SK-N-SH treated with all-trans-retinoic acid at 6 μM for 48 hours (cell line): Measurements from ENCODE around the gene JAKMIP1.

ENCODE experiments used
- ATAC-seq: fragments of 200-7000 bp; cut with Tn5 transposase; 3 replicates; pipeline ENCODE4 v1.9.1; 2020; ENCODE audit warnings: mild to moderate bottlenecking, moderate library complexity
- ARNTL ChIP-seq: fragments of 450-650 bp; formaldehyde crosslinking; IDR thresholded peaks from 2 replicates; pipeline ENCODE4 v1.5.0; 2020; ENCODE audit warnings: low read depth, mild to moderate bottlenecking, moderate library complexity, borderline replicate concordance
- BACH2 ChIP-seq: fragments of 250-450 bp; sonication (Bioruptor Pico); IDR thresholded peaks from 2 replicates; pipeline ENCODE4 v1.9.0; 2021; ENCODE audit warnings: mild to moderate bottlenecking, borderline replicate concordance
- CREB5 ChIP-seq: fragments of 250-450 bp; sonication (Bioruptor Pico); IDR thresholded peaks from 2 replicates; pipeline ENCODE4 v1.5.1; 2020; ENCODE audit warnings: low read depth, mild to moderate bottlenecking, moderate library complexity
- CSDC2 ChIP-seq: fragments of 250-450 bp; sonication (Bioruptor Pico); IDR thresholded peaks from 2 replicates; pipeline ENCODE4 v1.5.0; 2020; ENCODE audit warnings: mild to moderate bottlenecking, moderate library complexity
- CSRNP3 ChIP-seq: fragments of 250-450 bp; sonication (Bioruptor Pico); IDR thresholded peaks from 2 replicates; pipeline ENCODE4 v1.5.1; 2021; ENCODE audit warnings: mild to moderate bottlenecking, moderate library complexity
- ESRRG ChIP-seq: fragments of 250-450 bp; sonication (Bioruptor Pico); IDR thresholded peaks from 2 replicates; pipeline ENCODE4 v1.6.1; 2021; ENCODE audit warnings: mild to moderate bottlenecking
- GLIS3 ChIP-seq: fragments of 250-450 bp; sonication (Bioruptor Pico); IDR thresholded peaks from 2 replicates; pipeline ENCODE4 v1.5.0; 2020; ENCODE audit warnings: mild to moderate bottlenecking, moderate library complexity
- ISL1 ChIP-seq: fragments of 250-450 bp; sonication (Bioruptor Pico); IDR thresholded peaks from 2 replicates; pipeline ENCODE4 v2.1.2; 2022; ENCODE audit warnings: mild to moderate bottlenecking, moderate library complexity
- OSR1 ChIP-seq: fragments of 250-450 bp; sonication (Bioruptor Pico); IDR thresholded peaks from 2 replicates; pipeline ENCODE4 v1.8.0; 2022; ENCODE audit warnings: moderate library complexity, mild to moderate bottlenecking, inconsistent platforms
- PATZ1 ChIP-seq: fragments of 250-450 bp; sonication (Bioruptor Pico); IDR thresholded peaks from 2 replicates; pipeline ENCODE4 v1.8.0; 2020; ENCODE audit warnings: mild to moderate bottlenecking, moderate library complexity, borderline replicate concordance
- POU6F1 ChIP-seq: fragments of 250-450 bp; sonication (Bioruptor Pico); IDR thresholded peaks from 2 replicates; pipeline ENCODE4 v1.8.0; 2021; ENCODE audit warnings: low read depth, mild to moderate bottlenecking, moderate library complexity, borderline replicate concordance
- PPARA ChIP-seq: fragments of 250-450 bp; sonication (Bioruptor Pico); IDR thresholded peaks from 2 replicates; pipeline ENCODE4 v1.5.0; 2020; ENCODE audit warnings: mild to moderate bottlenecking, borderline replicate concordance
- RARB ChIP-seq: fragments of 250-450 bp; sonication (Bioruptor Pico); IDR thresholded peaks from 2 replicates; pipeline ENCODE4 v1.8.0; 2021; ENCODE audit warnings: mild to moderate bottlenecking, moderate library complexity
- TCF4 ChIP-seq: fragments of 250-450 bp; sonication (Bioruptor Pico); IDR thresholded peaks from 2 replicates; pipeline ENCODE4 v1.8.0; 2021; ENCODE audit warnings: mild to moderate bottlenecking, moderate library complexity, borderline replicate concordance
- TOX ChIP-seq: fragments of 250-450 bp; sonication (Bioruptor Pico); IDR thresholded peaks from 2 replicates; pipeline ENCODE4 v1.8.0; 2021; ENCODE audit warnings: mild to moderate bottlenecking, moderate library complexity, borderline replicate concordance
- TSHZ2 ChIP-seq: fragments of 250-450 bp; sonication (Bioruptor Pico); IDR thresholded peaks from 2 replicates; pipeline ENCODE4 v1.5.0; 2020; ENCODE audit warnings: mild to moderate bottlenecking, moderate library complexity
- ZC3H10 ChIP-seq: fragments of 250-450 bp; sonication (Bioruptor Pico); IDR thresholded peaks from 2 replicates; pipeline ENCODE4 v1.5.1; 2021; ENCODE audit warnings: mild to moderate bottlenecking, moderate library complexity
- ZFP3 ChIP-seq: fragments of 250-450 bp; sonication (Bioruptor Pico); IDR thresholded peaks from 2 replicates; pipeline ENCODE4 v1.5.0; 2020; ENCODE audit warnings: mild to moderate bottlenecking, moderate library complexity
- ZFP30 ChIP-seq: fragments of 450-650 bp; formaldehyde crosslinking; IDR thresholded peaks from 2 replicates; pipeline ENCODE4 v1.5.0; 2022; ENCODE audit warnings: mild to moderate bottlenecking, moderate library complexity
- ZNF565 ChIP-seq: fragments of 450-650 bp; formaldehyde crosslinking; conservative IDR thresholded peaks from 2 replicates; pipeline ENCODE4 v1.5.0; 2020; ENCODE audit warnings: low read depth, mild to moderate bottlenecking, moderate library complexity
- ZNF70 ChIP-seq: fragments of 450-650 bp; formaldehyde crosslinking; IDR thresholded peaks from 2 replicates; pipeline ENCODE4 v1.5.0; 2020; ENCODE audit warnings: mild to moderate bottlenecking, moderate library complexity
- ZNF8 ChIP-seq: fragments of 450-650 bp; formaldehyde crosslinking; IDR thresholded peaks from 2 replicates; pipeline ENCODE4 v1.5.0; 2020; ENCODE audit warnings: mild to moderate bottlenecking, moderate library complexity

The JAKMIP1 gene

GRCh38 chr4:6233929-6234328 lies 33.6 kb upstream of the JAKMIP1 start:
- no peak for ATAC-seq
- TF ChIP-seq ZNF70 (no peak), RARB (no peak), TCF4 (no peak), ZFP3 (no peak), PATZ1 (CRISPR knock-in tag) (no peak), PPARA (CRISPR knock-in tag) (no peak), GLIS3 (CRISPR knock-in tag) (no peak), ZNF565 (no peak), ISL1 (CRISPR knock-in tag) (no peak), ESRRG (CRISPR knock-in tag) (no peak), ZC3H10 (CRISPR knock-in tag) (no peak), CSDC2 (CRISPR knock-in tag) (no peak), BACH2 (no peak), ZNF8 (CRISPR knock-in tag) (no peak), ARNTL (CRISPR knock-in tag) (no peak), CREB5 (CRISPR knock-in tag) (no peak), CSRNP3 (CRISPR knock-in tag) (no peak), TOX (CRISPR knock-in tag) (no peak), TSHZ2 (no peak), OSR1 (CRISPR knock-in tag) (no peak)

- no peak for ATAC-seq
- no peak for TF ChIP-seq ZNF565
- no peak for TF ChIP-seq ESRRG (CRISPR knock-in tag)
- TF ChIP-seq RARB, result no peak
- TF ChIP-seq ZNF70, result no peak
- no peak for TF ChIP-seq POU6F1
- TF ChIP-seq ZC3H10 (CRISPR knock-in tag), result no peak
- no peak for TF ChIP-seq CSDC2 (CRISPR knock-in tag)
These were observed 32.8 kb upstream of the JAKMIP1 start for GRCh38 chr4:6232836-6233785.

GRCh38 chr4:6231663-6232165 lies 31.4 kb upstream of the JAKMIP1 start:
- no peak for ATAC-seq
- TF ChIP-seq PPARA (CRISPR knock-in tag) (no peak), ZFP30 (CRISPR knock-in tag) (no peak), RARB (no peak), BACH2 (no peak), CREB5 (CRISPR knock-in tag) (no peak), OSR1 (CRISPR knock-in tag) (no peak), CSRNP3 (CRISPR knock-in tag) (no peak), ZFP3 (no peak), ZNF70 (no peak), ZC3H10 (CRISPR knock-in tag) (no peak), CSDC2 (CRISPR knock-in tag) (no peak), POU6F1 (no peak)
